Lower leg skin (tissue), 4 donors: ENCODE data around the gene FIBCD1. TPM values are rescaled to one million over a fixed set of nuclear protein-coding genes. Genes with fewer than 3 reads are reported as not detected.

Source experiments
- DNase-seq, 2 donors: peaks; one replicate each; pipeline ENCODE4 v3.0.0-alpha.2; 2019; ENCODE audit warnings: low spot score in 2 of 2
- H3K4me3 ChIP-seq: fragments of 200-600 bp; sonication (generic); 2 replicates; pipeline ENCODE4 v1.5.1; 2017; ENCODE audit warnings: mild to moderate bottlenecking, low read depth; ENCODE audit not compliant: poor library complexity, severe bottlenecking
- CTCF ChIP-seq, 3 donors: fragments of 450-650 bp; IDR thresholded peaks; one replicate each; pipeline ENCODE4 v1.5.1; 2016; ENCODE audit warnings: antibody characterized with exemption in 3 of 3, mild to moderate bottlenecking in 3 of 3, moderate library complexity in 2 of 3
- POLR2A ChIP-seq, 2 donors: fragments of 450-650 bp; IDR thresholded peaks; one replicate each; pipeline ENCODE4 v1.6.1; 2016 to 2017; ENCODE audit warnings: antibody characterized with exemption in 2 of 2, mild to moderate bottlenecking in 1 of 2, moderate library complexity in 1 of 2
- WGBS, 2 donors: methylation state at CpG; one replicate each; pipeline ENCODE4 v1.1.5; 2018; 5-methylcytosine and 5-hydroxymethylcytosine counted together
- intact Hi-C: fragments of 100-400 bp; cut with DNase I; formaldehyde crosslinking; loops from one replicate; pipeline ENCODE4 v1.15.0; 2023; ENCODE audit warnings: low total_unique reads
- total RNA-seq, 4 donors: library from RNA; depleted of rRNA; stranded (reverse); fragments of >200 nt; gene quantifications; one replicate each; pipeline ENCODE4 v1.1.0, GENCODE V29; 2016

Gene FIBCD1
- total RNA-seq, 4 donors from 2014 or later, result 0.17 to 0.42 TPM; not detected in 2

GRCh38 chr9:130872093-130872492 lies 67.0 kb downstream of the FIBCD1 start:
- H3K4me3 ChIP-seq, result no peak overlapping the region
- 82 to 85% methylated on average over 15 of the region's 15 CpGs for WGBS, 2 donors
- intact Hi-C loops, result loop anchor here (10.0 kb wide), 1 partner anchor 63 kb away; the partner anchor contains the start of gene FIBCD1
- no peak for DNase-seq
- TF ChIP-seq POLR2A (IDR thresholded peaks at IDR 0.05) (no peak), CTCF (IDR thresholded peaks at IDR 0.05) (no peak)

- WGBS, 2 donors, result 80 to 91% methylated on average over 10 of the region's 10 CpGs
- no peak for DNase-seq
- TF ChIP-seq POLR2A (IDR thresholded peaks at IDR 0.05) (no peak), CTCF (IDR thresholded peaks at IDR 0.05) (no peak)
- intact Hi-C loops, result loop anchor here (10.0 kb wide), 1 partner anchor 63 kb away; the partner anchor contains the start of gene FIBCD1
- no peak overlapping the region for H3K4me3 ChIP-seq
Measured at GRCh38 chr9:130871395-130872062, 67.5 kb downstream of the FIBCD1 start.

GRCh38 chr9:130870491-130871381 lies 68.3 kb downstream of the FIBCD1 start:
- no peak for DNase-seq
- no peak overlapping the region for H3K4me3 ChIP-seq
- TF ChIP-seq CTCF (IDR thresholded peaks at IDR 0.05) (no peak), POLR2A (IDR thresholded peaks at IDR 0.05) (no peak)
- intact Hi-C loops, result loop anchor here (10.0 kb wide), 1 partner anchor 64 kb away; the partner anchor contains the start of gene FIBCD1
- 85 to 89% methylated on average over 17 of the region's 17 CpGs for WGBS, 2 donors

GRCh38 chr9:130869250-130869649 lies 69.8 kb downstream of the FIBCD1 start:
- no peak for DNase-seq
- H3K4me3 ChIP-seq, result no peak overlapping the region
- WGBS, 2 donors, result 78 to 85% methylated on average over 8 of the region's 8 CpGs
- intact Hi-C loops, result loop anchor here (10.0 kb wide), 1 partner anchor 104 kb away; no protein-coding TSS in a partner anchor
- TF ChIP-seq POLR2A (IDR thresholded peaks at IDR 0.05) (no peak), CTCF (IDR thresholded peaks at IDR 0.05) (no peak)

GRCh38 chr9:130868230-130868629 lies 70.8 kb downstream of the FIBCD1 start:
- 90% methylated on average over 3 of the region's 3 CpGs for WGBS, 2 donors
- DNase-seq, result no peak

More at GRCh38 chr9:130868230-130868629, 70.8 kb downstream of the FIBCD1 start:
- intact Hi-C loops, result loop anchor here (10.0 kb wide), 1 partner anchor 103 kb away; no protein-coding TSS in a partner anchor
- TF ChIP-seq POLR2A (IDR thresholded peaks at IDR 0.05) (no peak), CTCF (IDR thresholded peaks at IDR 0.05) (no peak)
- H3K4me3 ChIP-seq, result no peak overlapping the region
